ENCODE data around the gene NUDC. TPM values are rescaled to one million over a fixed set of nuclear protein-coding genes. Genes with fewer than 3 reads are reported as not detected.

The NUDC gene
- total RNA-seq, 1 experiment from 2014 or later: 118 TPM

DNA sequence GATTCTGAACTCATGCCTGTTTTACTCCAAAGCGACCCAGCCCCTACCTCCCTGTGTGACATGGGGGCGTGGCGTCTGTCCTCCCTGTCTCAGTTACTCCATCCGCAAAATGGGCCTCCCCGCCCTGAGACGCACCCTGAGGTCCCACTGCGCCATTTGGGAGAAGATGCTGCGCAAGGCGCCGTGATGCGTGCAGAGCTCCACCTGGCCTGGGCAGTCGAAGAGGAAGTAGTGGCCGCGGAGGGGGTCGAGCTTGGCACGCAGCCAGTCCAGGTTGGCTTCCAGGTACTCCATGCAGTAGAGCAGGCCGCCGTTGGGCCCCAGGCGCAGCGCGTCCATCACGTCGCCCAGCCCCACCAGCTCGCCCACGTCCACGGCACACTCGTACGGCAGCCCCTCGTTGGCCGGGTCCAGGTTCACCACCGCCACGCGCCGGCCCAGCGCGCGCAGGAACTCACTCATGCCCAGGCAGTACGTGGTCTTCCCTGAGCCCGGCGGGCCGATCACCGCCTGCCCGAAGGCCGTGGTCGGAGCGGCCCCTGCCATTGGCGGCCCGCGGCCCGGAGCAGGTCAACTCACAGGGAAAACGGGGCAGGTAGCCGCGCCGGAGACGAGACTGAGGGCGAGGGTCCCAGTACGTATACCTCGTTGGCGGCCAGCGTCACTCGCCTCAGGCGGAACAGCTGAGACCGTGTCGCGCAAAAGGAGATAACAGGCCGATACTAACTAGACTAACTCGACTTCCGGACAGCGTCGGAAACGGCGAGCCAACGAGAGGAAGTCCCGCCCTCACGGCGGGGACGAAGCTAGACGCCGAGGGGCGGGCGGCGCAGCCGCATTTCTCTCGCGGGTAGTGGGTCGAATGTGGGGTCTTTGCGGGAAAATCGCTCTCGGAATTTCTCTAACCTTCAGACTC lies 31.7 kb upstream of the NUDC start, which contains the start of gene GPN2:
Gene GPN2, minus strand, starts transcription at position 733 of the 916 bp plus-strand sequence. Its CDS starts 187 bp downstream, at position 546.
- H2BK5ac ChIP-seq (ENCODE audit: insufficient read length, low read length): no peak within 1 kb of the TSS
- H2AFZ ChIP-seq (ENCODE audit: low read length): no peak within 1 kb of the TSS
- H3K27ac Mint-ChIP-seq: peak within 1 kb of the TSS; percentile 77 to 95 (median 94)
- H2BK20ac ChIP-seq (ENCODE audit: low read depth, low read length, poor library complexity, severe bottlenecking): no peak within 1 kb of the TSS
- peaks cover 2% of the 10 kb centered on the region for H4K20me1 ChIP-seq (ENCODE audit: control insufficient read depth, insufficient read depth, insufficient read length)
- H3K9ac ChIP-seq (ENCODE audit: extremely low read depth, insufficient read length, low read length): peak within 1 kb of the TSS; percentile 56
- no peak within 1 kb of the TSS for H4K91ac ChIP-seq (ENCODE audit: insufficient read length, low read depth, low read length)
- peak within 1 kb of the TSS; percentile 58 for H3K18ac ChIP-seq (ENCODE audit: insufficient read length, low read depth, low read length)
- peaks cover 7 to 16% of the 10 kb centered on the region in 2 experiments for H3K4me1 Mint-ChIP-seq
- no peak within 1 kb of the TSS for H2BK12ac ChIP-seq (ENCODE audit: insufficient read length, low read depth, low read length)
- H3K27me3 Mint-ChIP-seq (ENCODE audit: low read depth): no peaks in the 10 kb centered on the region
- H3K79me2 ChIP-seq (ENCODE audit: insufficient read depth, low read length): no peaks in the 10 kb centered on the region
- H4K5ac ChIP-seq (ENCODE audit: insufficient read length, low read depth, low read length): no peak within 1 kb of the TSS
- no peaks in the 10 kb centered on the region for H3K9me3 Mint-ChIP-seq
- H3K4me3 Mint-ChIP-seq: peak within 1 kb of the TSS; percentile 94 to 96
- TF ChIP-seq, protein P1, sequence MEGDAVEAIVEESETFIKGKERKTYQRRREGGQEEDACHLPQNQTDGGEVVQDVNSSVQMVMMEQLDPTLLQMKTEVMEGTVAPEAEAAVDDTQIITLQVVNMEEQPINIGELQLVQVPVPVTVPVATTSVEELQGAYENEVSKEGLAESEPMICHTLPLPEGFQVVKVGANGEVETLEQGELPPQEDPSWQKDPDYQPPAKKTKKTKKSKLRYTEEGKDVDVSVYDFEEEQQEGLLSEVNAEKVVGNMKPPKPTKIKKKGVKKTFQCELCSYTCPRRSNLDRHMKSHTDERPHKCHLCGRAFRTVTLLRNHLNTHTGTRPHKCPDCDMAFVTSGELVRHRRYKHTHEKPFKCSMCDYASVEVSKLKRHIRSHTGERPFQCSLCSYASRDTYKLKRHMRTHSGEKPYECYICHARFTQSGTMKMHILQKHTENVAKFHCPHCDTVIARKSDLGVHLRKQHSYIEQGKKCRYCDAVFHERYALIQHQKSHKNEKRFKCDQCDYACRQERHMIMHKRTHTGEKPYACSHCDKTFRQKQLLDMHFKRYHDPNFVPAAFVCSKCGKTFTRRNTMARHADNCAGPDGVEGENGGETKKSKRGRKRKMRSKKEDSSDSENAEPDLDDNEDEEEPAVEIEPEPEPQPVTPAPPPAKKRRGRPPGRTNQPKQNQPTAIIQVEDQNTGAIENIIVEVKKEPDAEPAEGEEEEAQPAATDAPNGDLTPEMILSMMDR (conservative IDR thresholded peaks at IDR 0.05): no peak
- H3K9me3 ChIP-seq (ENCODE audit: control insufficient read depth, low read depth, low read length): no peaks in the 10 kb centered on the region
- H3K23me2 ChIP-seq (ENCODE audit: insufficient read length, low read depth, low read length, poor library complexity, severe bottlenecking): peaks cover 11% of the 10 kb centered on the region
- H3K27me3 ChIP-seq (ENCODE audit: insufficient read depth, low read length): no peaks in the 10 kb centered on the region; the same call in 1 of the 2 replicates
- H4K8ac ChIP-seq (replicated peaks; ENCODE audit: insufficient read length, low read depth, low read length): no peak within 1 kb of the TSS
- H3K23ac ChIP-seq (ENCODE audit: insufficient read length, low read depth, low read length): no peak within 1 kb of the TSS
- H3K4ac ChIP-seq (ENCODE audit: low read depth, low read length): no peak within 1 kb of the TSS
- no peaks in the 10 kb centered on the region for H3K79me1 ChIP-seq (ENCODE audit: insufficient read depth, low read depth, low read length, poor library complexity, severe bottlenecking)
- peak within 1 kb of the TSS; percentile 89 for H3K4me2 ChIP-seq (ENCODE audit: insufficient read depth, insufficient read length, low read length)
- no peak within 1 kb of the TSS for H2BK120ac ChIP-seq (ENCODE audit: low read depth, low read length, poor library complexity, severe bottlenecking)
- no peak within 1 kb of the TSS for H2AK5ac ChIP-seq (ENCODE audit: insufficient read length, low read length)
- no peaks in the 10 kb centered on the region; the same call in 1 of the 2 replicates for H3K4me1 ChIP-seq (ENCODE audit: insufficient read depth, low read length)
- H3K36me3 Mint-ChIP-seq (ENCODE audit: insufficient read depth in 1 of 3, low read depth in 3 of 3): peaks cover 39 to 66% (median 55%) of the 10 kb centered on the region in 3 experiments
- H3K14ac ChIP-seq (ENCODE audit: insufficient read depth, low read length): peak within 1 kb of the TSS; percentile 62
- H3T11ph ChIP-seq (ENCODE audit: low read length): no peak within 1 kb of the TSS
- no peak within 1 kb of the TSS for H3K56ac ChIP-seq (ENCODE audit: insufficient read length, low read depth, low read length)
- DNase-seq: peak; percentile 77
- WGBS (ENCODE audit: extremely low coverage, insufficient read length, low lambda C conversion rate): no CpG with 5 or more reads among the region's 89 CpGs
- no peak within 1 kb of the TSS for H2BK15ac ChIP-seq (ENCODE audit: low read depth, low read length)
- no peak within 1 kb of the TSS for H3K27ac ChIP-seq (ENCODE audit: insufficient read length, low read depth, low read length)
